Smooth muscle cell of the coronary artery (primary cell): ENCODE results near the gene FBRS. TPM values are rescaled to one million over a fixed set of nuclear protein-coding genes. Genes with fewer than 3 reads are reported as not detected.

Source experiments
- total RNA-seq: library from RNA; depleted of rRNA; stranded (reverse); fragments of >200 nt; gene quantifications from 2 replicates; pipeline ENCODE4 v1.2.3, GENCODE V29; 2014; ENCODE audit warnings: low replicate concordance

The FBRS gene
- 6.6 and 9.8 TPM in 2 replicates for total RNA-seq

DNA sequence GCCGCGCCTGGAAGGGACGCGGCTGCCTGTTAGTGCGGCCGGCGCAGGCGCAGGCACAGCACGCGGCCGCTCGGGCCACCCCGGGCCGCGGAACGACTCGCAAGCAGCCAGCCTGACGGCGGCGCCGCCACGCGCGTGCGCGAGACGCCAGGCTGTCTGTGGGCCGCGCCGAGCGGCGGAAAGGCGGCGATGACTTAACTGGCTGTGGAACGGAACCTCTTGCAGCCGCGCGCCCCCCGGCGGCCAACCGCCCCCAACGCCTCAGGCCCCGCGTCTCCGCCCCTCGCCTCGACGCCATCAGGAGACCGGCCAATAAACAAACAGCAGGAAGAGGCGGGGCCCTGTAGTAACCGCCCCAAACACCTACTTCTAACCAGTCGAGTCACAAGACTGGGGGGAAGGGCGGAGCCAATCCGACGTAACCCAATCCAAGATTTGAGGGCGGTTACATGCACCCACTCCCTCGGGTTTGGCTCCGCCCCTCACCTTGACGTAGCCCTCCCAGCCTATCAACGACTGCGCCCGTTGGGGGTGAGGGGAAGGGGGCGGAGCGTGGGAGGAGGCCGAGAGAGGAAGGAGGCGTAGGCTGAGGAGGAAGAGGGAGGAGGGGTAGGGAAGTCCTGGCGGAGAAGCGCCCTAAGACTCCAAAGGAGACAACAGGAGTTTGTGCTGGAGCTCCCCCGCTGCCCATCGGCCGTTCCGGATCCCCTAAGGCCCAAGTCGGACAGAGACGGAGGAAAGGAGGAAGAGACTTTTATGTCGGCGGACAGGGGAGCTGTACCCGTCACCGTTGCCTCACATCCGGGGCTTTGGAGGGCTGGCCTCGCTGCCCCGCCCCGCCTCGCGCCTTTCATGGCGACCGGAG is at the start of gene FBRS:
TSS of gene FBRS (plus strand) at position 566 of the 865 bp plus-strand sequence. CDS start 1,088 bp downstream, outside the sequence.

GRCh38 chr16:30609926-30610839 is 48.0 kb upstream of the FBRS start, which contains the start of gene ZNF689:
Gene ZNF689, minus strand, starts transcription at chr16:30610389. Its CDS starts 348 bp downstream, at chr16:30610041.

GRCh38 chr16:30650369-30651123 is 7.7 kb upstream of the FBRS start, which contains the start of gene PRR14:
Gene PRR14, plus strand, starts transcription at chr16:30650960. Its CDS starts 686 bp downstream, at chr16:30651646.

GRCh38 chr16:30698816-30699614 is 40.8 kb downstream of the FBRS start, which contains the start of gene SRCAP:
Gene SRCAP, plus strand, starts transcription at chr16:30699171. Its CDS starts 1,654 bp downstream, at chr16:30700825.

Other genes starting within 250 kb of the FBRS start
- 4.8 and 15.9 TPM in 2 replicates for gene DCTPP1, start 228.4 kb upstream of the FBRS start, total RNA-seq
- 12.4 and 19.2 TPM in 2 replicates for gene SEPHS2, start 212.6 kb upstream of the FBRS start, total RNA-seq
- under 0.01 TPM in 1 of 2 replicates, not detected in the other for gene ITGAL, start 185.7 kb upstream of the FBRS start, total RNA-seq
- 10.3 and 12.0 TPM in 2 replicates for gene ZNF768, start 131.9 kb upstream of the FBRS start, total RNA-seq
- gene ZNF747, start 123.6 kb upstream of the FBRS start, total RNA-seq: 2.2 and 6.6 TPM in 2 replicates
- gene ZNF764, start 100.1 kb upstream of the FBRS start, total RNA-seq: 0.70 and 3.5 TPM in 2 replicates
- gene ZNF688, start 86.7 kb upstream of the FBRS start, total RNA-seq: 3.2 and 9.0 TPM in 2 replicates
- 6.3 and 6.8 TPM in 2 replicates for gene ZNF785, start 72.7 kb upstream of the FBRS start, total RNA-seq
- gene ZNF689, start 48.0 kb upstream of the FBRS start, total RNA-seq: 1.9 and 3.3 TPM in 2 replicates
- 3.1 and 4.9 TPM in 2 replicates for gene PRR14, start 7.5 kb upstream of the FBRS start, total RNA-seq
- 12.3 and 15.9 TPM in 2 replicates for gene SRCAP, start 40.7 kb downstream of the FBRS start, total RNA-seq
- 15.3 and 16.7 TPM in 2 replicates for gene PHKG2, start 90.0 kb downstream of the FBRS start, total RNA-seq
- gene CFAP119, start 103.6 kb downstream of the FBRS start, total RNA-seq: 1.9 and 2.6 TPM in 2 replicates
- gene RNF40, start 103.9 kb downstream of the FBRS start, total RNA-seq: 47.7 and 54.2 TPM in 2 replicates
- gene ZNF629, start 128.8 kb downstream of the FBRS start, total RNA-seq: 3.3 and 6.8 TPM in 2 replicates
- 16.7 and 35.9 TPM in 2 replicates for gene BCL7C, start 235.6 kb downstream of the FBRS start, total RNA-seq
- 0.23 and 0.98 TPM in 2 replicates for gene CTF1, start 238.2 kb downstream of the FBRS start, total RNA-seq